GM10248 (cell line): ENCODE results near the gene TMBIM1.

Experiments
- CTCF ChIA-PET: fragments of 300-600 bp; sonication (Branson Sonifier 250); formaldehyde crosslinking; extraction: SDS; loops from one replicate; lab custom pipeline; 2021; ENCODE audit warnings: antibody characterized with exemption; lab: Yijun Ruan, JAX
- POLR2A ChIA-PET: fragments of 350-650 bp; sonication (Branson Sonifier 250); formaldehyde crosslinking; extraction: SDS; loops from one replicate; lab custom pipeline; 2020; ENCODE audit warnings: antibody characterized with exemption; lab: Yijun Ruan, JAX
- DNase-seq: peaks from one replicate; pipeline ENCODE4 v3.0.0; 2012; ENCODE audit errors: extremely low spot score
- TF ChIP-seq, protein P1 (sequence below): IDR thresholded peaks from 2 replicates; pipeline ENCODE4 v1.5.1; 2012; ENCODE audit warnings: mild to moderate bottlenecking, low read depth; ENCODE audit errors: extremely low read depth, missing control alignments, control extremely low read depth

The TMBIM1 gene

DNA sequence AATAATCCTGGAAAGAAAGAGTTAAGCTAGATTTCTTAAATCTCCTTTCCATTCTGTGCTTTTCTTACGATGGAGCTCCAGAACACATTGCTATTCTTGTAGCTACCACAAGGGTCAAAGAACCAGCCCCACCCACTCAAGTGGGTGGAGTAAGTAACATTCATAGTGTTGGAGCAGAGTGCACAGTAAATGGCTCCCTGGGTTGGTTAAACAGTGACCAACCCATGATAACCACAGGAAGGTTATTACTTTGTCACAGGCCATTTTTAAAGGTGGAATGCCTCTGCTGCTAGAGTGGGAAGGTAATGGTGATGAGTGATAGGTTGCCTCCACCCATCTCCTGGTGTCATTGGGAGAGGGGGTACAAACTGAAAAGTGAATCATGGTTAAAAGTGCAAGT is 61.4 kb downstream of the TMBIM1 start:
- peak; percentile 35 for DNase-seq
- ChIA-PET POLR2A (interaction anchor here (0.6 kb wide), 1 partner anchor 13 kb away, joined by 3 read pairs; no protein-coding TSS in a partner anchor), CTCF (interaction anchor here (0.9 to 6.7 kb wide), 8 partner anchors 9 to 39 kb away, joined by 3 to 39 read pairs (median 7); partner anchors contain the start of genes AAMP, ARPC2 and PNKD)
- TF ChIP-seq, protein P1, sequence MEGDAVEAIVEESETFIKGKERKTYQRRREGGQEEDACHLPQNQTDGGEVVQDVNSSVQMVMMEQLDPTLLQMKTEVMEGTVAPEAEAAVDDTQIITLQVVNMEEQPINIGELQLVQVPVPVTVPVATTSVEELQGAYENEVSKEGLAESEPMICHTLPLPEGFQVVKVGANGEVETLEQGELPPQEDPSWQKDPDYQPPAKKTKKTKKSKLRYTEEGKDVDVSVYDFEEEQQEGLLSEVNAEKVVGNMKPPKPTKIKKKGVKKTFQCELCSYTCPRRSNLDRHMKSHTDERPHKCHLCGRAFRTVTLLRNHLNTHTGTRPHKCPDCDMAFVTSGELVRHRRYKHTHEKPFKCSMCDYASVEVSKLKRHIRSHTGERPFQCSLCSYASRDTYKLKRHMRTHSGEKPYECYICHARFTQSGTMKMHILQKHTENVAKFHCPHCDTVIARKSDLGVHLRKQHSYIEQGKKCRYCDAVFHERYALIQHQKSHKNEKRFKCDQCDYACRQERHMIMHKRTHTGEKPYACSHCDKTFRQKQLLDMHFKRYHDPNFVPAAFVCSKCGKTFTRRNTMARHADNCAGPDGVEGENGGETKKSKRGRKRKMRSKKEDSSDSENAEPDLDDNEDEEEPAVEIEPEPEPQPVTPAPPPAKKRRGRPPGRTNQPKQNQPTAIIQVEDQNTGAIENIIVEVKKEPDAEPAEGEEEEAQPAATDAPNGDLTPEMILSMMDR, result no peak

DNA sequence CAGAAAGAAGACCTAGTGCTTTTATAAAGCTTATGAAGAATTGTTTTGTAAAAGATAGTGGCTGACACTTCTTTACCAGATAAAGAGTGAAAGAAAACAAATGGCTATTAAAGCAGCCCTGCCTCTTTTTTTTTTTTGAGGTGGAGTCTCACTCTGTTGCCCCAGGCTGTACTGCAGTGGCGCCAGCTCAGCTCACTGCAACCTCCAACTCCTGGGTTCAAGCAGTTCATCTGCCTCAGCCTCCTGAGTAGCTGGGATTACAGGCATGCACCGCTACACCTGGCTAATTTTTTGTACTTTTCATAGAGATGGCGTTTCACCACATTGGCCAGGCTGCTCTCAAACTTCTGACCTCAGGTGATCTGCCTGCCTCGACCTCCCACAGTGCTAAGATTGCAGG is 62.5 kb downstream of the TMBIM1 start:
- CTCF ChIA-PET, result interaction anchor here (0.8 to 6.7 kb wide), 10 partner anchors 8 to 43 kb away, joined by 3 to 39 read pairs (median 6); partner anchors contain the start of genes AAMP and PNKD
- DNase-seq, result no peak
- POLR2A ChIA-PET, result interaction anchor here (0.7 kb wide), 1 partner anchor 261 kb away, joined by 5 read pairs; no protein-coding TSS in a partner anchor
- TF ChIP-seq, protein P1, result no peak

DNA sequence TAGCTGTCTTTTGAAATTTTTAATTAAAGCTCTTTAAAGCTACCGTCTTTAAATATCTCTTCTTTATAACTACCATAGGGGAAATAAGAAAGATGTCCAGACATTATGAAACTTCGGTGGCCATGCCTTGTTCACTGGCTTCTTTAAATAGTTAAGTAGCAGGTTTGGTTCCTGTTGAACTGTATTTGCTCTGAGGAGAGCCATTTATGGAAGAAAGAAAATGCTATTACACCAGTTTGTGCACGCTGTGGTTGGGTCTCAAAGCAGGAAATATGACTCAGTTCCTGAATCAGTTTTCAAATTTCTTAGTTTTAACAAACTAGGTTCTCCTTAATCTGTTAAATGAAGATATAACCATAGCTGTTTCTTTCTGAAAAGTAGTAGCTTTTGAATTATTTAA is 63.1 kb downstream of the TMBIM1 start:
- TF ChIP-seq, protein P1, result no peak
- POLR2A ChIA-PET, result interaction anchor here (0.7 kb wide), 1 partner anchor 262 kb away, joined by 5 read pairs; no protein-coding TSS in a partner anchor
- peak; percentile 77 for DNase-seq
- CTCF ChIA-PET, result interaction anchor here (0.8 to 6.7 kb wide), 10 partner anchors 8 to 618 kb away, joined by 3 to 39 read pairs (median 5); partner anchors contain the start of genes AAMP and PNKD

DNA sequence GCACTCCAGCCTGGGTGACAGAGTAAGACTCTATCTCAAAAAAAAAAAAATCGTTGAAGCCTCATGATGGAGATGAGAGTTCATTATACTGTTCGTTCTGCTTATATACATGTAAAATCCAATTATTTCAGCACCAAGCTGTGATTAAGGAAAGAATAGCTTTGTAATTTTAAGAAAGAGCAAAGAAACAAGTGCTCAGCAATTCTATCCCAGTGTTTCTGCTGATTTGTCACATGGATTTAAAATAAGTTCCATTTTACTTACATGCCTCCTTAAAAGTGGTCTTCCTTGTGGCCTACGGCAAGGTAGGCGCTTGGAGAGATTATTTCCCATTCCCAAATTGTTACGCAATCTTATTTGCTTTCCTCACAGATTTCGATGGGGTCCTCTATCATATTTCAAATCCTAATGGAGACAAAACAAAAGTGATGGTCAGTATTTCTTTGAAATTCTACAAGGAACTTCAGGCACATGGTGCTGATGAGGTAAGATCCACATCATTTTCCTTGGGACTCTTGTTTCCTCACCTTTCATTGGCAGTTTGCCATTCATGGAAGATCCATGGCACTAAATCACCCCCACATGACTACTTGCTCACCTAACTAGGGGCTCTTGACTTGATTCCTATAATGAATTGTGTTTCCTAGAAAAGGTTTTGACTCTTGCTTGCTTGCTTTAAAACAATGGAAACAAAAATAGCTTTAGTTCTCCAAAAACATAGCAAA is 63.8 kb downstream of the TMBIM1 start:
- DNase-seq, result no peak
- ChIA-PET POLR2A (no interaction called here), CTCF (interaction anchor here (0.8 to 6.7 kb wide), 9 partner anchors 7 to 619 kb away, joined by 3 to 39 read pairs (median 5); partner anchors contain the start of genes AAMP and PNKD)
- TF ChIP-seq, protein P1, result no peak

DNA sequence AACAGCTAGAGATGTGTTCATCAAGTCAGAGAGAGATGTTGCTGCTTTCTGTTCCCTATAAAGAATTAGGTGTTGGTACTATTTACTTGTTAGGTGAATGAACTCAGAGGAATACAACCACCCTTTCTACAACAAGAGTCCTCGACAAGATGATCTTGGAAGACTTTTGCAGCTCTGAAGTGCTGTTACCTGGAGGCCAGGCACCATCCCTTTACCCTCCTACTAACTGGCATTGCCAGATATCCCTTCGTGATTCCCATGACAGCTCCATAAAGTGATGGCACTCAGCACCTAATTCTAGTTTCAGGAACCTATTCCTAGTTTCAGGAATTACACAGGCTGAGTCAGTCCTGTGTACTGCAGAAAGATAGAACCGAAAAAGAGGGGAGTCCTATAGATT is 65.4 kb downstream of the TMBIM1 start:
- ChIA-PET POLR2A (no interaction called here), CTCF (interaction anchor here (1.1 to 1.9 kb wide), 5 partner anchors 14 to 621 kb away, joined by 3 to 10 read pairs (median 4); no protein-coding TSS in a partner anchor)
- DNase-seq, result no peak
- TF ChIP-seq, protein P1, result no peak
